ENCODE results near the gene NT5DC1. TPM values are rescaled to one million over a fixed set of nuclear protein-coding genes. Genes with fewer than 3 reads are reported as not detected.

The NT5DC1 gene
- total RNA-seq, 1 experiment from 2014 or later = 63.7 TPM

DNA sequence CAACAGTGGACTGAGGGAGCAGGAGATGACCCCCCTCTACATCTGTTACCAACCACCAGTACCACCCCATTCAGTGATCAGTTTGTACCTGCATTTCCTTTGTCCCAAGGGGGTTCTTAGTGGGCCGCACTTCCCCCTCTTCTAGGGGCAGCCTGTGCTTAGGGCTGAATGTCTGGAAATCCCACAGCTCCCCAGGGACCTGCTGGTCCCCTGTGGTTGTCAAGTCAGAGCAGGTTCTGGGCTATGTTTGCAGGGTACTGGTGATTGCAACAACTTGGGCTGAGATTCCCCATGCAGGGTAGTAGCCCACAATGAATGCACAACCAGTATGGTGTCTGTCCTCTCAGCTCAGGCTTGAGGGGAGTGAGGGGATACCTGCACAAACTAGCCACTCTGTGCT lies 64.9 kb downstream of the NT5DC1 start (continued):
- TF ChIP-seq, protein P1, sequence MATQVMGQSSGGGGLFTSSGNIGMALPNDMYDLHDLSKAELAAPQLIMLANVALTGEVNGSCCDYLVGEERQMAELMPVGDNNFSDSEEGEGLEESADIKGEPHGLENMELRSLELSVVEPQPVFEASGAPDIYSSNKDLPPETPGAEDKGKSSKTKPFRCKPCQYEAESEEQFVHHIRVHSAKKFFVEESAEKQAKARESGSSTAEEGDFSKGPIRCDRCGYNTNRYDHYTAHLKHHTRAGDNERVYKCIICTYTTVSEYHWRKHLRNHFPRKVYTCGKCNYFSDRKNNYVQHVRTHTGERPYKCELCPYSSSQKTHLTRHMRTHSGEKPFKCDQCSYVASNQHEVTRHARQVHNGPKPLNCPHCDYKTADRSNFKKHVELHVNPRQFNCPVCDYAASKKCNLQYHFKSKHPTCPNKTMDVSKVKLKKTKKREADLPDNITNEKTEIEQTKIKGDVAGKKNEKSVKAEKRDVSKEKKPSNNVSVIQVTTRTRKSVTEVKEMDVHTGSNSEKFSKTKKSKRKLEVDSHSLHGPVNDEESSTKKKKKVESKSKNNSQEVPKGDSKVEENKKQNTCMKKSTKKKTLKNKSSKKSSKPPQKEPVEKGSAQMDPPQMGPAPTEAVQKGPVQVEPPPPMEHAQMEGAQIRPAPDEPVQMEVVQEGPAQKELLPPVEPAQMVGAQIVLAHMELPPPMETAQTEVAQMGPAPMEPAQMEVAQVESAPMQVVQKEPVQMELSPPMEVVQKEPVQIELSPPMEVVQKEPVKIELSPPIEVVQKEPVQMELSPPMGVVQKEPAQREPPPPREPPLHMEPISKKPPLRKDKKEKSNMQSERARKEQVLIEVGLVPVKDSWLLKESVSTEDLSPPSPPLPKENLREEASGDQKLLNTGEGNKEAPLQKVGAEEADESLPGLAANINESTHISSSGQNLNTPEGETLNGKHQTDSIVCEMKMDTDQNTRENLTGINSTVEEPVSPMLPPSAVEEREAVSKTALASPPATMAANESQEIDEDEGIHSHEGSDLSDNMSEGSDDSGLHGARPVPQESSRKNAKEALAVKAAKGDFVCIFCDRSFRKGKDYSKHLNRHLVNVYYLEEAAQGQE (IDR thresholded peaks at IDR 0.05; ENCODE audit: low read depth) = no peak
- TF ChIP-seq CBX3 (IDR thresholded peaks at IDR 0.05; ENCODE audit: low read depth) = no peak

DNA sequence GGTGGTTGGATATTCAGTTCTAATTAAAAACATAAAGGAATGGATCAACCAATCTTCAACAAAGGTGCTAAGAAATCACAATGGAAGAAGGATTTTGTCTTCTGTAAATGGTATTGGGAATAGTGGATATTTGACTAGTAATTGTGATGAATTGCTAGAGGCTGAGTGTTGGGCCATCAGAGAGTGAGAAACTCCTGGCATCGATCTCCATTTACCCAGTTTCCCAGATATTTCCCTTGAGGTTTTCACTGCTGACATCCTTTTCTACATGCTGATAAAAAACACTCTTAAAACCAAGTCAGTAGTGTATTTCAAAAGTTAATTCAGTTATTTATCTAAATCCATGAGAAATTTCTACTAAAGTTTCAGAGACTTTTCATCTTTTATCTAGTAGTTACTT lies 65.7 kb downstream of the NT5DC1 start:
- no peaks in the 10 kb centered on the region for H3K36me3 ChIP-seq (ENCODE audit: control insufficient read depth in 1 of 2, insufficient read depth in 2 of 2, low read length in 2 of 2)
- DNase-seq (ENCODE audit: low read depth, low spot score) (no peak), ATAC-seq (no peak)
- no peak overlapping the region for H3K4me3 ChIP-seq (replicated peaks in 1 of 2; ENCODE audit: low read depth in 1 of 2, low read length in 2 of 2)
- ChIA-PET CTCF (no interaction called here), POLR2A (no interaction called here), RAD21 (ENCODE audit: low non-redundant PET in 1 of 2, low total read pairs in 2 of 2, uncharacterized antibody in 2 of 2, unreplicated experiment in 2 of 2) (no interaction called here)
- H3K4me1 ChIP-seq (ENCODE audit: control insufficient read depth in 1 of 2, insufficient read depth in 2 of 2, low read length in 2 of 2) = no peaks in the 10 kb centered on the region
- H3K9ac ChIP-seq (ENCODE audit: low read length) = no peak overlapping the region
- H3K79me2 ChIP-seq (ENCODE audit: insufficient read depth, low read length) = no peaks in the 10 kb centered on the region; the same call in 1 of the 2 replicates
- H3K27me3 ChIP-seq (ENCODE audit: insufficient read depth, low read length) = no peaks in the 10 kb centered on the region
- no peak overlapping the region for H3K4me2 ChIP-seq (ENCODE audit: low read length)
- H3K9me3 ChIP-seq (ENCODE audit: control insufficient read depth in 1 of 2, insufficient read depth in 1 of 2, low read depth in 1 of 2, low read length in 2 of 2) = no peaks in the 10 kb centered on the region
- intact Hi-C loops (cut with micrococcal nuclease) = no loop called here
- no TSS peak for BruUV-seq (replicated peaks)
- no peaks in the 10 kb centered on the region for H4K20me1 ChIP-seq (ENCODE audit: insufficient read depth)
- no peak overlapping the region for H3K27ac ChIP-seq (ENCODE audit: low read depth, low read length)
- H3K9me2 ChIP-seq (ENCODE audit: insufficient read depth) = no peaks in the 10 kb centered on the region
- TF ChIP-seq ZBTB33 (IDR thresholded peaks at IDR 0.05; ENCODE audit: extremely low read depth, insufficient replicate concordance, low read length) = no peak
- no peak for TF ChIP-seq FOSL1 (IDR thresholded peaks at IDR 0.05; ENCODE audit: low read depth)
- no peak for TF ChIP-seq ZNF274 (IDR thresholded peaks at IDR 0.05; ENCODE audit: low read depth, low read length)
- no peak for TF ChIP-seq YY1 (IDR thresholded peaks at IDR 0.05; ENCODE audit: extremely low read depth, insufficient replicate concordance, low read depth, low read length)
- no peak for TF ChIP-seq ATF3 (IDR thresholded peaks at IDR 0.05)
- no peak for TF ChIP-seq POLR2AphosphoS5 (IDR thresholded peaks at IDR 0.05; ENCODE audit: low read depth, low read length)
- no peak overlapping the region for H2AFZ ChIP-seq (ENCODE audit: low read depth, low read length, poor library complexity, severe bottlenecking)
